GM19043 (cell line): ENCODE data around the gene CDH6.
A peak's percentile ranks its signal among the peaks of the same experiment; 100 is the strongest.

ENCODE experiments used
- ATAC-seq: cut with Tn5 transposase; IDR thresholded peaks from one replicate; pipeline ENCODE4 v1.9.1; 2021; ENCODE audit warnings: low read depth; ENCODE audit not compliant: unreplicated experiment

CDH6 gene

GRCh38 chr5:31196309-31196708 lies 2.8 kb downstream of the CDH6 start:
- ATAC-seq = no peak

- ATAC-seq = no peak
Measured at GRCh38 chr5:31197183-31197582, 3.7 kb downstream of the CDH6 start.

- no peak for ATAC-seq
Measured at GRCh38 chr5:31204958-31205357, 11.5 kb downstream of the CDH6 start.

- ATAC-seq = no peak
Measured at GRCh38 chr5:31208043-31208442, 14.6 kb downstream of the CDH6 start.

- no peak for ATAC-seq
Measured at GRCh38 chr5:31209334-31209733, 15.8 kb downstream of the CDH6 start.

GRCh38 chr5:31211098-31211497 lies 17.6 kb downstream of the CDH6 start:
- ATAC-seq = no peak

- ATAC-seq = no peak
Measured at GRCh38 chr5:31213257-31213656, 19.8 kb downstream of the CDH6 start.

- ATAC-seq = no peak
Measured at GRCh38 chr5:31213705-31214121, 20.2 kb downstream of the CDH6 start.

- no peak for ATAC-seq
Measured at GRCh38 chr5:31214229-31214628, 20.7 kb downstream of the CDH6 start.

- no peak for ATAC-seq
Measured at GRCh38 chr5:31215236-31215635, 21.8 kb downstream of the CDH6 start.

GRCh38 chr5:31217446-31217845 lies 24.0 kb downstream of the CDH6 start:
- ATAC-seq = no peak

- no peak for ATAC-seq
Measured at GRCh38 chr5:31218978-31219377, 25.5 kb downstream of the CDH6 start.

- ATAC-seq = no peak
Measured at GRCh38 chr5:31221001-31221400, 27.5 kb downstream of the CDH6 start.

- no peak for ATAC-seq
Measured at GRCh38 chr5:31225118-31225517, 31.6 kb downstream of the CDH6 start.

GRCh38 chr5:31225613-31226012 lies 32.1 kb downstream of the CDH6 start:
- ATAC-seq = no peak

- no peak for ATAC-seq
Measured at GRCh38 chr5:31226651-31227050, 33.2 kb downstream of the CDH6 start.

GRCh38 chr5:31229266-31229665 lies 35.8 kb downstream of the CDH6 start:
- ATAC-seq = no peak

- ATAC-seq = no peak
Measured at GRCh38 chr5:31231177-31231838, 37.8 kb downstream of the CDH6 start.

- peak; percentile 64 for ATAC-seq
Measured at GRCh38 chr5:31232273-31232888, 38.9 kb downstream of the CDH6 start.

GRCh38 chr5:31235381-31235780 lies 41.9 kb downstream of the CDH6 start:
- ATAC-seq = no peak

GRCh38 chr5:31236339-31236738 lies 42.9 kb downstream of the CDH6 start:
- ATAC-seq = no peak

- ATAC-seq = no peak
Measured at GRCh38 chr5:31237174-31237573, 43.7 kb downstream of the CDH6 start.
